Sigmoid colon (tissue), 4 donors: Measurements from ENCODE around the gene RASAL2.

Experiments
- EP300 ChIP-seq, 4 donors: sonication (generic); formaldehyde crosslinking; IDR thresholded peaks; one replicate each; pipeline ENCODE4 v1.6.1; 2017; ENCODE audit warnings: antibody characterized with exemption in 4 of 4
- POLR2A ChIP-seq, 2 donors: fragments of 450-650 bp; IDR thresholded peaks; one replicate each; pipeline ENCODE4 v1.6.1; 2016; ENCODE audit warnings: antibody characterized with exemption in 2 of 2, mild to moderate bottlenecking in 2 of 2, moderate library complexity in 2 of 2
- POLR2AphosphoS5 ChIP-seq, 4 donors: sonication (generic); formaldehyde crosslinking; IDR thresholded peaks; one replicate each; pipeline ENCODE4 v1.6.1; 2017; ENCODE audit warnings: antibody characterized with exemption in 4 of 4
- TF ChIP-seq, protein P1 (sequence below), 4 experiments: fragments of 450-650 bp in 3 of 4; fragments of 200-600 bp in 1 of 4; IDR thresholded peaks; one replicate each; pipeline ENCODE4 v1.5.1; 2016 to 2019; ENCODE audit warnings: antibody characterized with exemption in 4 of 4, mild to moderate bottlenecking in 3 of 4, moderate library complexity in 2 of 4

DNA sequence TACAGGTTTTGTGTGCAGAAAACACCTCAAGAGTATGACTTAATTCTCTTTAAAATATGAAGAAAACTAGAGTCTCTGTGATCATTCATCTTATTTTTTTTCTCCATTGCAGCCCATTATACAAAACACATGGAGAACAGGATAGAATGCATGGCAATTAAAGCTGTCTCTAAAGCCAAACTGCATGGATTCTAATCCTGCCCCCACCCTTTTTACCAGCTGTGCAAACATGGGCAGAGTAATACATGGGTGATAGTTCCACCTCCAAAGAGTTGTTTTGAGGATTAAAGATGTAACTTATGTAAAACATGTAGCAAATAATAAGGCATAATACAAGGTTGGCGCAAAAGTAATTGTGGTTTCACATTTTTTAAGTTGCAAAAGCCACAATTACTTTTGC lies 288.5 kb downstream of the RASAL2 start:
- TF ChIP-seq, protein P1, sequence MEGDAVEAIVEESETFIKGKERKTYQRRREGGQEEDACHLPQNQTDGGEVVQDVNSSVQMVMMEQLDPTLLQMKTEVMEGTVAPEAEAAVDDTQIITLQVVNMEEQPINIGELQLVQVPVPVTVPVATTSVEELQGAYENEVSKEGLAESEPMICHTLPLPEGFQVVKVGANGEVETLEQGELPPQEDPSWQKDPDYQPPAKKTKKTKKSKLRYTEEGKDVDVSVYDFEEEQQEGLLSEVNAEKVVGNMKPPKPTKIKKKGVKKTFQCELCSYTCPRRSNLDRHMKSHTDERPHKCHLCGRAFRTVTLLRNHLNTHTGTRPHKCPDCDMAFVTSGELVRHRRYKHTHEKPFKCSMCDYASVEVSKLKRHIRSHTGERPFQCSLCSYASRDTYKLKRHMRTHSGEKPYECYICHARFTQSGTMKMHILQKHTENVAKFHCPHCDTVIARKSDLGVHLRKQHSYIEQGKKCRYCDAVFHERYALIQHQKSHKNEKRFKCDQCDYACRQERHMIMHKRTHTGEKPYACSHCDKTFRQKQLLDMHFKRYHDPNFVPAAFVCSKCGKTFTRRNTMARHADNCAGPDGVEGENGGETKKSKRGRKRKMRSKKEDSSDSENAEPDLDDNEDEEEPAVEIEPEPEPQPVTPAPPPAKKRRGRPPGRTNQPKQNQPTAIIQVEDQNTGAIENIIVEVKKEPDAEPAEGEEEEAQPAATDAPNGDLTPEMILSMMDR (IDR thresholded peaks at IDR 0.05), result no peak
- no peak for TF ChIP-seq EP300 (IDR thresholded peaks at IDR 0.05)
- TF ChIP-seq POLR2A (IDR thresholded peaks at IDR 0.05), result no peak
- TF ChIP-seq POLR2AphosphoS5 (IDR thresholded peaks at IDR 0.05), result no peak
